Adrenal gland (tissue), 12 donors: ENCODE data around the gene CCDC33. TPM values are rescaled to one million over a fixed set of nuclear protein-coding genes. Genes with fewer than 3 reads are reported as not detected.

Experiments used
- DNase-seq, 7 donors: peaks; one replicate each; pipeline ENCODE4 v3.0.0-alpha.2; 2019 to 2020
- H3K27ac ChIP-seq, 5 donors: fragments of 200-600 bp; sonication (generic) in 4 of 5; 1 replicate in 3 of 5; 2 replicates in 2 of 5; pipeline versions ENCODE4 v1.5.1 to v1.8.0; 2016 to 2020; ENCODE audit warnings: mild to moderate bottlenecking in 1 of 5
- H3K27me3 ChIP-seq: fragments of 200-600 bp; 2 replicates; pipeline ENCODE4 v1.8.0; 2021
- H3K36me3 ChIP-seq, 2 donors: fragments of 200-600 bp; replicated peaks in 1 of 2; 1 replicate in 1 of 2; 2 replicates in 1 of 2; pipeline versions ENCODE4 v1.5.1 to v1.8.0; 2018 to 2022
- H3K4me1 ChIP-seq, 2 donors: fragments of 200-600 bp; replicated peaks in 1 of 2; 1 replicate in 1 of 2; 2 replicates in 1 of 2; pipeline versions ENCODE4 v1.5.1 to v1.8.0; 2018 to 2021
- H3K4me3 ChIP-seq, 4 donors: fragments of 200-600 bp; sonication (generic) in 3 of 4; one replicate each; pipeline ENCODE4 v1.5.1; 2016 to 2018
- H3K9me3 ChIP-seq, 3 donors: fragments of 200-600 bp; sonication (generic) in 1 of 3; replicated peaks in 1 of 3; 1 replicate in 2 of 3; 2 replicates in 1 of 3; pipeline versions ENCODE4 v1.5.1 to v1.8.0; 2016 to 2021
- CTCF ChIP-seq, 6 experiments: fragments of 450-650 bp in 4 of 6; fragments of 200-600 bp in 2 of 6; sonication (generic) in 1 of 6; IDR thresholded peaks; 1 replicate in 5 of 6; 2 replicates in 1 of 6; pipeline versions ENCODE4 v1.5.1 to v1.8.0; 2016 to 2021; ENCODE audit warnings: antibody characterized with exemption in 6 of 6, mild to moderate bottlenecking in 2 of 6, moderate library complexity in 1 of 6
- POLR2A ChIP-seq, 2 donors: fragments of 450-650 bp; IDR thresholded peaks; one replicate each; pipeline ENCODE4 v1.6.1; 2017; ENCODE audit warnings: antibody characterized with exemption in 2 of 2, mild to moderate bottlenecking in 2 of 2, moderate library complexity in 1 of 2
- WGBS, 4 donors: extraction: QIAGEN DNeasy Blood & Tissue Kit in 2 of 4; methylation state at CpG; one replicate each; pipeline versions ENCODE4 v1.1.5 to v1.1.7; 2013 to 2017; 5-methylcytosine and 5-hydroxymethylcytosine counted together
- intact Hi-C, 2 donors: fragments of 100-400 bp; cut with DNase I; formaldehyde crosslinking; loops; one replicate each; pipeline versions ENCODE4 v1.14.1 to v1.15.0; 2022 to 2023
- polyA plus RNA-seq, 3 donors: library from polyadenylated mRNA; stranded (reverse); fragments of 200-250 nt in 2 of 3; fragments of 350-450 nt in 1 of 3; fragmentation: Illumina TruSeq in 1 of 3; extraction: RNeasy Lipid Tissue Mini Kit (QIAGEN cat#74804) in 1 of 3; gene quantifications; one replicate each; pipeline ENCODE4 v1.2.3, GENCODE V29; 2013 to 2014
- total RNA-seq, 9 donors: library from RNA; depleted of rRNA in 4 of 9; stranded (reverse); fragments of >200 nt in 4 of 9; fragments of 120-200 nt in 1 of 9; fragmentation: NEBNext Ultra II Directional in 1 of 9; extraction: Animal tissue kit (Norgen Biotek cat#: 25700) in 1 of 9; gene quantifications; one replicate each; pipeline versions ENCODE4 v1.1.0 to v1.2.4, GENCODE V29; 2013 to 2023
- donor health status: healthy with polysubstance abuse.
- donor health status: Bipolar disorder and iron deficiency.
- donor health status: DM: yes; HTN: yes; CAD: no.
- donor health status: DM: no; HTN: no; CAD: no.
- donor health status: DM: no; HTN: no; CAD: no.
- donor health status: DM: yes; HTN: yes; CAD: no.

CCDC33 gene
- total and polyA plus RNA-seq, 12 donors, result 0.11 to 1.1 (median 0.30) TPM; not detected in 3

GRCh38 chr15:74252721-74253120 is 16.6 kb downstream of the CCDC33 start:
- 50 to 83% (median 72%) methylated on average over 1 of the region's 1 CpG for WGBS, 4 donors
- no peak for TF ChIP-seq CTCF (IDR thresholded peaks at IDR 0.05)
- no peak for TF ChIP-seq POLR2A (IDR thresholded peaks at IDR 0.05)
- no peak for DNase-seq

DNA sequence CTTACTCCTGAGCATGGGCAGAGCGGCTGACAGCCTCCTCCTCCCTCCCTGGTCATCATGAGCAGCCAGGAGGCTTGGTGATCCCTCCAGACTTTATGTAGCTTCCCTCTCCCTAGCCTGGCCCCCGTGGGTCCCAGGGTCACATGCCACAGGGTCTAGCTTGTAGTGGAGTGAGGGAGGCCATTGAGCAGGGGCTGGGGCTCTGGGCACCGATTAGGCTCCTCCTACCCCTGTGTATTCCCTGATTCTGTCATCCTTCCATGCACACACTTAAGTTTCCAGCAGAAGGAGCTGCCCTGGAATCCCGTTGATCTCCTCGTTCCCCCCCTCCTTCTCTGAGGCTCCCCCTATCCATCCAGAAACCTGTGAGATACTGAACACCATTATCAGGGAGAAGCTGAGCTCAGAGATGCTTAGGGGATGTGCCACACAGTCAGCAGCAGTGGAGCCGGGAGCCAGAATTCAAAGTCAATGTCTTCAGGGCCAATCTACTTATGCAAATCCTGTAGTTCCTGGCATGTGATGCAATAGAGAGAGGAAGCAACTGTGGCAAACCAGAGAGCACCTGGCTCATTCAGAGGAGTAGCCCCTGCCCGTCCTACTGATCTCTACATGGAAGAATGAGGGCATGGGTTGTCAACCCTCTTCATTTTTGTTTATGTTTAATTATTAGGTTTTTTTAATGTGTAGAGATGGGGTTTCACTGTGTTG is 17.2 kb downstream of the CCDC33 start:
- no peak for TF ChIP-seq POLR2A (IDR thresholded peaks at IDR 0.05)
- TF ChIP-seq CTCF (IDR thresholded peaks at IDR 0.05), result no peak
- Histone ChIP-seq H3K27ac (peak overlapping the region in 2 of 5 donors; percentile 89 to 92), H3K27me3 (no peaks in the 10 kb centered on the region), H3K4me1 (peaks cover 20 to 27% of the 10 kb centered on the region in 2 donors), H3K36me3 (no peaks in the 10 kb centered on the region), H3K4me3 (no peak overlapping the region), H3K9me3 (no peaks in the 10 kb centered on the region)
- 38 to 64% (median 48%) methylated on average over 5 to 7 of the region's 7 CpGs for WGBS, 4 donors
- intact Hi-C loops, result no loop called here
- DNase-seq, result no peak

More at GRCh38 chr15:74252721-74253120, 16.6 kb downstream of the CCDC33 start:
- H3K27ac ChIP-seq, result peak overlapping the region in 2 of 5 donors; percentile 89 to 92
- H3K4me3 ChIP-seq, result no peak overlapping the region
- H3K4me1 ChIP-seq, result peaks cover 20 to 27% of the 10 kb centered on the region in 2 donors
- no peaks in the 10 kb centered on the region for H3K9me3 ChIP-seq
- intact Hi-C loops, result no loop called here
- H3K27me3 ChIP-seq, result no peaks in the 10 kb centered on the region
- H3K36me3 ChIP-seq, result no peaks in the 10 kb centered on the region

- Histone ChIP-seq H3K27me3 (no peaks in the 10 kb centered on the region), H3K4me3 (no peak overlapping the region), H3K36me3 (no peaks in the 10 kb centered on the region), H3K4me1 (peaks cover 4 to 8% of the 10 kb centered on the region in 2 donors), H3K9me3 (no peaks in the 10 kb centered on the region), H3K27ac (no peak overlapping the region)
- WGBS, 4 donors, result 85 to 87% (median 85%) methylated on average over 2 to 6 of the region's 6 CpGs
- intact Hi-C loops, result no loop called here
- TF ChIP-seq CTCF (IDR thresholded peaks at IDR 0.05) (no peak), POLR2A (IDR thresholded peaks at IDR 0.05) (no peak)
- DNase-seq, result no peak
Measured at GRCh38 chr15:74257105-74257504, 21.0 kb downstream of the CCDC33 start.

- TF ChIP-seq POLR2A (IDR thresholded peaks at IDR 0.05) (no peak), CTCF (IDR thresholded peaks at IDR 0.05) (no peak)
- intact Hi-C loops, result no loop called here
- H3K27me3 ChIP-seq, result no peaks in the 10 kb centered on the region
- 85 to 93% (median 91%) methylated on average over 1 of the region's 1 CpG; no CpG with 5 or more reads in 1 of the 4 donors for WGBS, 4 donors
- peaks cover 0 to 3% of the 10 kb centered on the region in 2 donors for H3K4me1 ChIP-seq
- DNase-seq, result no peak
- no peak overlapping the region for H3K27ac ChIP-seq
- H3K36me3 ChIP-seq, result no peaks in the 10 kb centered on the region
- no peaks in the 10 kb centered on the region for H3K9me3 ChIP-seq
- H3K4me3 ChIP-seq, result no peak overlapping the region
Measured at GRCh38 chr15:74257623-74258022, 21.5 kb downstream of the CCDC33 start.
